GM19238 (cell line): ENCODE results near the gene TRO.
A peak's percentile ranks its signal among the peaks of the same experiment; 100 is the strongest.

Experiments used
- DNase-seq: peaks from one replicate; pipeline ENCODE4 v3.0.0; 2011; ENCODE audit warnings: low spot score; ENCODE audit not compliant: insufficient read length

TRO gene

GRCh38 chrX:54920610-54921426, at the start of gene TRO:
Gene TRO, plus strand, starts transcription at chrX:54920824. Its CDS starts 1,423 bp downstream, at chrX:54922247.
- DNase-seq = no peak

DNA sequence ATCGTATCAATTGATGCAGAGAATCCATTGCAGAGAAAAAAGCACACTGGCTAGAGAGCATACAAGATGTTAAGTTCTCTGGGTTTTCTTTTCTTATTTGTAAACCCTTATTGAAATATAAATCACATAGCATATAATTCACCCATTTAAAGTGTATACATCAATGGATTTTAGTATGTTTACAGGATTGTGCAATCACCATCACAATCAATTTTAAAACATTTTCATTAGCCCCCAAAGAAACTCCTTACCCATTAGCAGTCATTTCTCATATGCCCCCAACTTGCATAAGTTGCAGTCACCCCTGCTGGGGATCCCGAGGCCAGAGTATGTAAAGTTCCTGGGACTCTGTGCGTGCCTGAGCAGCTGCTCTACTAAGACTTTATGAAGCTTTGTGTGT, 34.9 kb upstream of the TRO start:
- no peak for DNase-seq

- peak; percentile 6 for DNase-seq
These were observed 29.1 kb upstream of the TRO start for GRCh38 chrX:54891573-54891972.

- DNase-seq = no peak
These were observed 26.5 kb upstream of the TRO start for GRCh38 chrX:54894159-54894558.

- DNase-seq = no peak
These were observed 10.7 kb upstream of the TRO start for GRCh38 chrX:54909941-54910340.

- peak; percentile 30 for DNase-seq
These were observed 900 bp downstream of the TRO start for GRCh38 chrX:54921427-54922021.

- DNase-seq = no peak
These were observed 1.9 kb downstream of the TRO start for GRCh38 chrX:54922547-54922946.

GRCh38 chrX:54923376-54923775, 2.8 kb downstream of the TRO start:
- DNase-seq = no peak

DNA sequence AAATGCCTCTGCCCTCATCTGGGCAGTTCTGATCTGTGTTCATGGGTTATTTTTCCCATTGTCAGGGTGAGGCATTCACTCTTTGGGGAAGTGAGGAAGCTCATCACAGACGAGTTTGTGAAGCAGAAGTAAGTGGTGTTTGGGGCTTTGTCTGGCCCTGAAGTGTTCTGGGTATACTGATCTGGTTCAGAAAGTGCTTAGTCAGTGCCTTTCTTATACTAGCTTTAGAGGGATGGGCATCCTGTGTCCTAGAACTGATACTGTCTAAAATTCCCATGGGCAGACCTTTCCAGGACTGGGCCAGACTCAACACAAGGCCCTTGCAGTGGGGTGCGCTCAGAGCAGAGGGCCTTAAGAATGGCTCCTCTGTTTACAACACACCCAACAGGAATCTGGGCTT, 6.4 kb downstream of the TRO start:
- no peak for DNase-seq

DNA sequence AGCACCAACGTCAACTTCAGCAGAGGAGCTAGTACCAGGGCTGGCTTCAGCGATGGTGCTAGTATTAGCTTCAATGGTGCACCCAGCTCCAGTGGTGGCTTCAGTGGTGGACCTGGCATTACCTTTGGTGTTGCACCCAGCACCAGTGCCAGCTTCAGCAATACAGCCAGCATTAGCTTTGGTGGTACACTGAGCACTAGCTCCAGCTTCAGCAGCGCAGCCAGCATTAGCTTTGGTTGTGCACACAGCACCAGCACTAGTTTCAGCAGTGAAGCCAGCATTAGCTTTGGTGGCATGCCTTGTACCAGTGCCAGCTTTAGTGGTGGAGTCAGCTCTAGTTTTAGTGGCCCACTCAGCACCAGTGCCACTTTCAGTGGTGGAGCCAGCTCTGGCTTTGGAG, 8.3 kb downstream of the TRO start:
- no peak for DNase-seq

- DNase-seq = no peak
These were observed 9.8 kb downstream of the TRO start for GRCh38 chrX:54930291-54931049.

- DNase-seq = no peak
These were observed 10.5 kb downstream of the TRO start for GRCh38 chrX:54931107-54931506.

DNA sequence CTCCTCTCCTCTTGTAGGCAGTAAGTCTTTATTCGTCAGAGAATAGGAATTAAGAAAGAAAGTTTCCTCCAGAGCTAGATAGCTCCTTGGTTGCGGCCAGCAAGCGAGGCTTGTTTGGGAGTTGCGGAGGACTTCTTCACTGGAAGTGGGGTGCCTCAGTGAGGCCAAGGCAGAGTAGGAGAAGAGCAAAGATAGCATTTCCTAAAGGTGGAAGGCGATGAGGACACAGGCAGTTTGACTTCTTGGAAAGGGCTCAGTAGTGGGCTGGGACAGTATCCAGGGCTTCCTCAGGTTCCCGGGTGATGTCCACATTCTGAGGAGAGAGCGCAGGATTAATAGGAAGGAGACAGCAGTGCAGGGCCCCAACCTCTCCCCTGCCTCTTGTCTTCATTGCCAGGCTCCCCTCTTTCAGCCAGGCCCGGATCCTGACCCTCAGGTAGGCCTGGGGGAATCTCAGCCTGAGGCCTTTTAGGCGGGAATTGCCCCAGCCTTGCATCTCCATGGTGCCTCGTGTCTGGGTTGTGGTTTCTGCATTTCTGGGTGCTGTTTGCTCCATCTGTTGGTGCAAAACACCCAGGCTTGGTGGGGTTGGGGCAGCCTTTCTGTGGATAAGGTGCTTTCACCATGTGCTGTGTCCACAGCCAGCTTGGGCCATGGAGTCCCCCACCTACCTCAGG, 12.7 kb downstream of the TRO start:
- no peak for DNase-seq

- DNase-seq = no peak
These were observed 13.4 kb downstream of the TRO start for GRCh38 chrX:54934058-54934457.

DNA sequence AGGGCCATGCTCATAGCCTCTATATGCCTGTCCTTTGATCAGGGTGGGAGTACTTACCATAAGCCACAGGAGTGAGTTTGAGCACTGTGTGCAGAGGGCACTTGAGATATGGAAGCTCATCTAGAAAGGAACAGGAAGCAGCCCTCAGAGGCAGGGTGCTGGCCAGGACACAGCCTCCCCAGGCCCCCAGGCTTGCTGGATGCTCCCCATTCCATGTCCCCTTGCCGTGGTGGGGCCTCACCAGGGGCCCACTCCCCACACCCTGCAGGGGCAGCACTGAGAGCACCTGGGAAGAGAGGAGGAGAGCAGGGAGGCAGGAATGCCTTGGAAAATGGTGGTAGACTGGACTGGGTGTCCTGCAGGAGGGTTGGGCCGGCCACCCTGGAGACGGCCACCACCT, 14.3 kb downstream of the TRO start:
- DNase-seq = no peak

- no peak for DNase-seq
These were observed 14.7 kb downstream of the TRO start for GRCh38 chrX:54935306-54935705.

DNA sequence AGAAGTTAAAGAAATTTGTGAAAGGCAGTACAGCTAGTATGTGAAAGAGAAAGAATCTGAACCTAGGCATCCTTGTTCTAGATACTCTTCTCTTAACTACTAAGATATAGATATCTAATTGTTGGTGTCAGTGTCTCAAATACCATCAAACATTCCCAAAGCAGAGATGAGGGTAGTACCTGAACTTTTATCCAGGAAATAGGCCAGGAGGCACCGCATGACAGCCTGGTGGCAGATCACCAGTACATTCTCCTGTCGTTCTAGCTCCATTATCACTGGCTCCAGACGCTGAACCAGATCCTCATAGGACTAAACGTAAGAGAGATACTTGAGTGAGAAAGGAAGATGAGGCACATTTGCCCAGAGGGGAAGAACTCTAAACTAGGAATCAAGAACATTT, 16.8 kb downstream of the TRO start:
- DNase-seq = no peak

DNA sequence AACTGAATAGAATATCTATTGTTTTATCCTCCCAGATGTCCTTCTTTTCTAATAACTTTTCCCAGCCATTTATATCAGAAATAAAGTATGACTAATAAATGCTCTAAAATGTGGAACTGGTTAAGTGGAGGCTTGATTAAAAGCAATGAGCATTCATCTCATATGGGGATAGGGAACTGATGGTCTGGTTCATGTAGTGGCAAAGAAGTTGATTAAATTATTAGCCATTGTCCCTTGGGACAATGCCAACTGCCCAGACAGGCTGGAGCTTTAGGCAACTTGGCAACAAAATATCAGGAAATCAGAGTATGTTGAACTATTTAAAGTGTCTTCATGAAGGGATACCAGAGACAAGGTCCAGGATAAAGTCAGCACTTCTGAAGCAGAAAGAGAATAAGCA, 24.2 kb downstream of the TRO start:
- no peak for DNase-seq

GRCh38 chrX:54945224-54945623, 24.6 kb downstream of the TRO start:
- DNase-seq = no peak

DNA sequence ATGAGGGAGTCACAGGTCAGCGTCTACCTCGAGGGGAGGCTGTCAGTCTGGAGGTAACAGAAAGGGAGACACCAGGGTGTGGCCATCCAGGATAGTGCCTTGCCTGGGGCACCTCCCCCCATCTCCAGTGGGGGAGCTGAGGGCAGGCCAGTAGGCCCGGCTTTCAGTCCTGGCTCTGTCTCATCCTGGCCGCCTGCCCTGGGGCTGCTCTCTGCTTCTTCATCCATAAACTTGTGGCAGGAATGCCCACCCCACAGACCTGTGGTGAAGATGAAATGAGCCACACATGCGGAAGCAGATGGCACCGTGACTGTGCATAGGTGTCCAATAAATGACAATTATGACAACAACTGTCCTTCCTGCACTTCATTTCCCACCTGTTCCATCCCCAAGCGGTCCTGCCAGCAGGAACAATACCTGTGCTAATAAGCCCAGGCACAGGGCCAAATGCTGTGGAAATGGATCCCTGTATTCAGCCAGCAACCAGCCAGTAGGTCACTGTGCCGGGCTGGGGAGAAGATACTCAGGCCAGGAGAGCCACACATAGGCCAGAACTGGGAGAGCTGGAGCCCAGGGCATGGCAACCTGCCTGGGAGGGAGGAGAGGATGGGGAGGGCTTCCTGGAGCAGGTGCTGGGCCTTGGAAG, 30.2 kb downstream of the TRO start:
- no peak for DNase-seq

DNA sequence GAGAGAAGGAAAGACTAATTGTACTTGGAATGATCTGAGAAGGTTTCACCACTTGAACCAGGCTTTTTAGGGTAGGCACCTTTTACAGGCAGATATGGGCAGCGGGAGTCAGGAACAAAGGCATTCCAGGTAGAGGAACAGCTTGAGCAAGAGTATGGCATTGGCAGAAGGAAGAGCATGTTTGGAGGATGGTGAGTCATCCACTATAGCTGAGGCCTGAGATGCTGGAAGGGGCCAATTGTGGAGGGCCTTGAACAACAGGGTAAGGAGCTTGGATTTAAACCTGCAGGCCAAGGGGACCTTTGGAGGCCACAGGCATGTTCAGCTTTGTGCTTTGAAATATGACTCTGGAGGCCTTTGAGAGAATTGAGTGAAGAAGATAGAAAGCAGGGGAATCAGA, 41.1 kb downstream of the TRO start:
- no peak for DNase-seq
